HEK293 (cell line): ENCODE measurements around the gene SORBS2.

ENCODE experiments used
- CTCF ChIA-PET: fragments of 350-600 bp; formaldehyde crosslinking; extraction: SDS; loops from one replicate; lab custom pipeline; 2021; ENCODE audit warnings: antibody characterized with exemption; lab: Yijun Ruan, JAX
- POLR2A ChIA-PET: fragments of 300-600 bp; formaldehyde crosslinking; extraction: SDS; loops from one replicate; lab custom pipeline; 2020; ENCODE audit warnings: antibody characterized with exemption, inconsistent platforms; lab: Yijun Ruan, JAX
- H3K27ac ChIP-seq: fragments of 200-500 bp; sonication (Bioruptor generic); 2 replicates; pipeline ENCODE4 v1.5.1; 2014; ENCODE audit warnings: low read depth, low read length, control low read depth, inconsistent platforms; ENCODE audit errors: extremely low read depth
- H3K36me3 ChIP-seq, 2 experiments: fragments of 200-500 bp in 1 of 2; sonication (Bioruptor generic) in 1 of 2; 1 replicate in 1 of 2; 2 replicates in 1 of 2; pipeline ENCODE4 v1.5.1; 2014 to 2017; ENCODE audit warnings: inconsistent platforms in 2 of 2, low read length in 2 of 2; ENCODE audit not compliant: control insufficient read depth in 2 of 2, insufficient read depth in 1 of 2
- H3K4me1 ChIP-seq: fragments of 200-500 bp; sonication (Bioruptor generic); 2 replicates; pipeline ENCODE4 v1.5.1; 2014; ENCODE audit warnings: mild to moderate bottlenecking, low read length, inconsistent platforms; ENCODE audit not compliant: control insufficient read depth, insufficient read depth
- H3K4me3 ChIP-seq: 2 replicates; pipeline ENCODE4 v1.5.1; 2011; ENCODE audit warnings: low read depth, mild to moderate bottlenecking, control low read depth, low read length, moderate library complexity
- H3K9me3 ChIP-seq: fragments of 200-500 bp; sonication (Bioruptor generic); 2 replicates; pipeline ENCODE4 v1.5.1; 2014; ENCODE audit warnings: low read depth, low read length, inconsistent platforms; ENCODE audit not compliant: control insufficient read depth, insufficient read depth
- AEBP2 ChIP-seq: fragments of 450-650 bp; formaldehyde crosslinking; IDR thresholded peaks from 2 replicates; pipeline ENCODE4 v1.5.1; 2016; ENCODE audit warnings: missing biosample characterization, missing genetic modification characterization, borderline replicate concordance
- GFI1B ChIP-seq: fragments of 450-650 bp; formaldehyde crosslinking; IDR thresholded peaks from 2 replicates; pipeline ENCODE4 v1.5.1; 2016; ENCODE audit warnings: missing biosample characterization, missing genetic modification characterization
- PRDM2 ChIP-seq: fragments of 450-650 bp; formaldehyde crosslinking; IDR thresholded peaks from 2 replicates; pipeline ENCODE4 v1.5.1; 2016; ENCODE audit warnings: missing biosample characterization, missing genetic modification characterization, borderline replicate concordance
- TRIM28 ChIP-seq: IDR thresholded peaks from 2 replicates; pipeline ENCODE4 v1.6.1; 2011; ENCODE audit warnings: low read length, control low read depth, borderline replicate concordance
- WT1 ChIP-seq: fragments of 450-650 bp; formaldehyde crosslinking; IDR thresholded peaks from 2 replicates; pipeline ENCODE4 v1.5.1; 2016; ENCODE audit warnings: missing biosample characterization, missing genetic modification characterization
- ZFP41 ChIP-seq: fragments of 450-650 bp; formaldehyde crosslinking; IDR thresholded peaks from 2 replicates; pipeline ENCODE4 v1.5.1; 2016; ENCODE audit warnings: missing biosample characterization, missing genetic modification characterization, borderline replicate concordance
- ZNF10 ChIP-seq: fragments of 450-650 bp; formaldehyde crosslinking; IDR thresholded peaks from 2 replicates; pipeline ENCODE4 v1.5.1; 2017; ENCODE audit warnings: missing biosample characterization, missing genetic modification characterization
- ZNF112 ChIP-seq: fragments of 450-650 bp; formaldehyde crosslinking; IDR thresholded peaks from 2 replicates; pipeline ENCODE4 v1.5.0; 2017; ENCODE audit warnings: missing biosample characterization, missing genetic modification characterization
- ZNF114 ChIP-seq: fragments of 450-650 bp; formaldehyde crosslinking; IDR thresholded peaks from 2 replicates; pipeline ENCODE4 v1.5.0; 2017; ENCODE audit warnings: missing biosample characterization, missing genetic modification characterization
- ZNF133 ChIP-seq: fragments of 450-650 bp; formaldehyde crosslinking; IDR thresholded peaks from 2 replicates; pipeline ENCODE4 v1.5.1; 2016; ENCODE audit warnings: missing biosample characterization, missing genetic modification characterization
- ZNF155 ChIP-seq: fragments of 450-650 bp; formaldehyde crosslinking; IDR thresholded peaks from 2 replicates; pipeline ENCODE4 v1.5.1; 2016; ENCODE audit warnings: missing biosample characterization, missing genetic modification characterization
- ZNF18 ChIP-seq: fragments of 450-650 bp; formaldehyde crosslinking; IDR thresholded peaks from 2 replicates; pipeline ENCODE4 v1.5.1; 2016; ENCODE audit warnings: missing biosample characterization, missing genetic modification characterization
- ZNF2 ChIP-seq: fragments of 450-650 bp; formaldehyde crosslinking; IDR thresholded peaks from 2 replicates; pipeline ENCODE4 v1.5.1; 2016; ENCODE audit warnings: missing biosample characterization, missing genetic modification characterization
- ZNF221 ChIP-seq: fragments of 450-650 bp; formaldehyde crosslinking; IDR thresholded peaks from 2 replicates; pipeline ENCODE4 v1.5.1; 2017; ENCODE audit warnings: missing biosample characterization, missing genetic modification characterization, borderline replicate concordance
- ZNF302 ChIP-seq: fragments of 450-650 bp; formaldehyde crosslinking; IDR thresholded peaks from 2 replicates; pipeline ENCODE4 v1.5.1; 2016; ENCODE audit warnings: missing biosample characterization, missing genetic modification characterization, low read depth
- ZNF350 ChIP-seq: fragments of 450-650 bp; formaldehyde crosslinking; IDR thresholded peaks from 2 replicates; pipeline ENCODE4 v1.5.0; 2017; ENCODE audit warnings: missing biosample characterization, mild to moderate bottlenecking, missing genetic modification characterization
- ZNF488 ChIP-seq: fragments of 450-650 bp; formaldehyde crosslinking; IDR thresholded peaks from 2 replicates; pipeline ENCODE4 v1.5.1; 2016; ENCODE audit warnings: missing biosample characterization, missing genetic modification characterization
- ZNF513 ChIP-seq: fragments of 450-650 bp; IDR thresholded peaks from 2 replicates; pipeline ENCODE4 v1.5.1; 2018; ENCODE audit warnings: missing biosample characterization, missing genetic modification characterization
- ZNF621 ChIP-seq: fragments of 450-650 bp; formaldehyde crosslinking; IDR thresholded peaks from 2 replicates; pipeline ENCODE4 v1.5.1; 2017; ENCODE audit warnings: missing biosample characterization, missing genetic modification characterization
- ZNF645 ChIP-seq: fragments of 450-650 bp; formaldehyde crosslinking; IDR thresholded peaks from 2 replicates; pipeline ENCODE4; 2016; ENCODE audit warnings: missing biosample characterization, missing genetic modification characterization
- ZNF654 ChIP-seq: fragments of 450-650 bp; formaldehyde crosslinking; IDR thresholded peaks from 2 replicates; pipeline ENCODE4 v1.5.1; 2016; ENCODE audit warnings: low read depth, missing biosample characterization, missing genetic modification characterization
- ZSCAN23 ChIP-seq: fragments of 450-650 bp; formaldehyde crosslinking; IDR thresholded peaks from 2 replicates; pipeline ENCODE4 v1.5.1; 2016; ENCODE audit warnings: missing biosample characterization, missing genetic modification characterization
- ZSCAN30 ChIP-seq: fragments of 450-650 bp; IDR thresholded peaks from 2 replicates; pipeline ENCODE4 v1.5.1; 2018; ENCODE audit warnings: missing biosample characterization, mild to moderate bottlenecking, missing genetic modification characterization, moderate library complexity

Gene SORBS2

GRCh38 chr4:185779517-185779916 is 32.5 kb downstream of the SORBS2 start:
- Histone ChIP-seq H3K9me3 (no peaks in the 10 kb centered on the region), H3K4me3 (no peak overlapping the region)
- no peak for TF ChIP-seq GFI1B (tag by site-specific recombination)
- TF ChIP-seq ZNF18 (tag by site-specific recombination) = no peak
- no peak for TF ChIP-seq ZSCAN30 (tag by site-specific recombination)
- no peak for TF ChIP-seq ZNF155
- no peak for TF ChIP-seq ZNF302
- TF ChIP-seq AEBP2 = no peak
- no peak for TF ChIP-seq ZNF114
- no peak for TF ChIP-seq ZFP41 (tag by site-specific recombination)
- no peak for TF ChIP-seq ZNF10 (tag by site-specific recombination)
- TF ChIP-seq ZNF488 (tag by site-specific recombination) = no peak
- no peak for TF ChIP-seq ZNF221 (tag by site-specific recombination)
- TF ChIP-seq ZNF621 (tag by site-specific recombination) = no peak
- TF ChIP-seq, all 188 proteins: peak for 0
- Histone ChIP-seq H3K27ac (no peak overlapping the region), H3K4me1 (peaks cover 11% of the 10 kb centered on the region), H3K36me3 (no peaks in the 10 kb centered on the region)
- POLR2A ChIA-PET = no interaction called here
- CTCF ChIA-PET = no interaction called here

GRCh38 chr4:185778307-185778706 is 33.7 kb downstream of the SORBS2 start:
- no peaks in the 10 kb centered on the region for H3K36me3 ChIP-seq
- no peak overlapping the region for H3K27ac ChIP-seq
- ChIA-PET POLR2A (no interaction called here), CTCF (no interaction called here)
- H3K4me1 ChIP-seq = peaks cover 11% of the 10 kb centered on the region
- no peaks in the 10 kb centered on the region for H3K9me3 ChIP-seq
- no peak overlapping the region for H3K4me3 ChIP-seq
- TF ChIP-seq ZNF2 (no peak), ZNF645 (tag by site-specific recombination) (no peak), PRDM2 (tag by site-specific recombination) (no peak), ZNF112 (tag by site-specific recombination) (no peak), ZNF513 (tag by site-specific recombination) (no peak), ZNF350 (tag by site-specific recombination) (no peak), ZSCAN23 (tag by site-specific recombination) (no peak), TRIM28 (no peak), ZNF133 (no peak), ZNF654 (no peak), WT1 (tag by site-specific recombination) (no peak)
